HG03558 (cell line): ENCODE results near the gene ACSL1.
"Not testable (repeated sequence)": the region's sequence is repeated elsewhere in the genome, so short reads cannot be mapped to it uniquely, and the experiment has no call there.

ENCODE experiments used
- ATAC-seq: cut with Tn5 transposase; IDR thresholded peaks from one replicate; pipeline ENCODE4 v1.9.1; 2021; ENCODE audit warnings: moderate number of reproducible peaks; ENCODE audit not compliant: unreplicated experiment; ENCODE audit errors: extremely low read depth

ACSL1 gene

DNA sequence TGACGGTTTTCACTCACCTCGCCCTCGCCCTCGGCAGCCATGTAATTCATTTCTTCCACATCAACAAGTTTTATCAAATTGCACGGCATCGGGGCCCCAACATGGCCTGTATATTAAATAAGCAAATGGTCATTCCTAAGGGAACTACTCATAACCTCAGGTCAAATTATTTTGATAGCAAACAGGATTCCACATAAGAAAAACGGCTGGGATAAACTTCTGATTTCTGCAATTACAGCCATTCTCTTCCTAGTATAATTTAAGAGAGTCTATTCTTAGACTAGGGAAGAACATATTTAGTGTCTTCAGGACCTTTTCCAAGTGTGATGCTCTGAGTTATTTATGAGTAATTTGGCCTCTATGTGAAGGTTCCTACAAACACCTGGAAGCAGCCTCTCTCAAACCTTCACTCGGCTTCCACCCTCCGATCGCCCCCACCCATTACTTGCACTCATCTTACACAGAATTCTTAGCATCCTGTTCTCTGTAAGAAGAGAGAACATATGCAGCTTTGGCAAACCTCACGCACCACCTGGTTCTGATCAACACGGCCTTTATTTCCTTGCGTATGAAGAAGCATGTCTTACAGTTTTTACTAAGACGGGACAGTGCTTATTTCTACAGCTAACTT lies 62.5 kb downstream of the ACSL1 start:
- ATAC-seq, result no peak

DNA sequence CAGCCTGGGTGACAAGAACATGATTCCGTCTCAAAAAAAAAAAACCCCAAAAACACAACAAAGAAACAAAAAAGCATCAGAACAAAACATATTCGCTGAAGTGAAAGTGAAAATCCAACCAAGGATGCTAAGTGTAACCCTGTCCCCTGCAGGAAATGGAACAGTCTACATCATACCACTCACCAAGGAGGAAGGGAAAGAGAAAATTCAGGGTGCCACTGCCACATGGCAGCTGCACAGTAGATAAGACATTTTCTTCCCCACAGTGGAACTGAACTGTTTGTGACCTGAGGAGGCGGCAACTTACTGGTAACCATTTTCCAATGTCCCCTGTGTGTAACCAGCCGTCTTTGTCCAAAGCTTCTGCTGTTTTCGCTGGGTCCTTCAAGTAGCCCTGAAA lies 63.7 kb downstream of the ACSL1 start:
- peak; percentile 91 for ATAC-seq

DNA sequence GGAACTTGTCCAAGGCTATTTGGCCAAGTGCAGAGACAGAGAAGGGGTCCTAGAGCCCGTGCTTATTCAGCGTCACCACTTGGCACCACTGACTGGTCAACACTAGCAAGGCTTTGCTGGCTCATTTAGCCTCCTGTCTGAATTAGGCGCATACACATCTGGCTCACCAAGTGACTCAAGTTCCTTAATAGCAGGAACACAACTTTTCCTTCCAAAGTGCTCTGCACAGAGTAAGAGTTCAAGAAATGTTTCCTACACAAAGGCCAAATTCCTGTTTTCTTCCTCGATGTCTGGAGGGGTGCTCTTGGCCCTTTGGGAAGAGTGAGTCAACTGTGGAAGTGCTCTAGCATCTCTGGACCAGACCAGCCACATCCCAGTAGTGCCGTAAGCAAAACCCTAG lies 65.1 kb downstream of the ACSL1 start:
- ATAC-seq, result no peak

DNA sequence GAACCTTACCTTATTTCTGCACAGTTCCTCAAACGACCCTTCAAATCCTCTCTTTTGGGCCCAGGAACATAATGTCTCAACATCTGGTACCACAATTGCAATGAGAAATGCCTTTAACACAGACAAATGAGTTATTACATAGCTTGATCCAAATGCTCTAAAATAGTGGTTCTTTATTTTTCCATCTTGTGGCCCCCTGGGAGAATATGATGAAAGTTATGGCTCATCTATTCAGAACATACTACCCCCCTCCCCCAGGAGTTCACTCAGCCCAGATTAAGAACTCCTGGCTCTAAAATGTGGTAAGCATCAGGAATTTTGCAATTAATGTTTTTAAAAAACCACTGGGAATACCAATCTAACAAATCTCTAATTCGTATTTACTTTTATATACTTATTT lies 68.0 kb downstream of the ACSL1 start:
- no peak for ATAC-seq

DNA sequence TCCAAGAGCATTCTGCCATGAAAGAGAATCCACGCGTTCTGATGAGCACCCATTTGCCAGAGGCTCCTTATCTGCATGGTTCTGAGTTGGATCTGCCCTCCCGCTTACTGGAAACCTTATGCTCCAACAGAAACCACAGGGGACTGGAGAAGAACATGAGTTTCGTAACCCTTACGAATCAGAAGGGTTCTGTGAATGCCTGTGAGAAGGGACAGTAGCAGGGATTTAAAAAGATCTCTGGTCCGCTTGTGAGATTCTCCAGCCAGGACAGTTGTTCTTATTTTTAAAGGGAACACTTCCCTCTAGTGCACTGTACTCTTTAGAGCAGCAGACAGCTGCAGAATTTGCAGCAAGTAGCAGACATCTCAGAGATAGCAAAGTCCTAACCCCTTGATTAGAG lies 69.4 kb downstream of the ACSL1 start:
- ATAC-seq, result no peak

DNA sequence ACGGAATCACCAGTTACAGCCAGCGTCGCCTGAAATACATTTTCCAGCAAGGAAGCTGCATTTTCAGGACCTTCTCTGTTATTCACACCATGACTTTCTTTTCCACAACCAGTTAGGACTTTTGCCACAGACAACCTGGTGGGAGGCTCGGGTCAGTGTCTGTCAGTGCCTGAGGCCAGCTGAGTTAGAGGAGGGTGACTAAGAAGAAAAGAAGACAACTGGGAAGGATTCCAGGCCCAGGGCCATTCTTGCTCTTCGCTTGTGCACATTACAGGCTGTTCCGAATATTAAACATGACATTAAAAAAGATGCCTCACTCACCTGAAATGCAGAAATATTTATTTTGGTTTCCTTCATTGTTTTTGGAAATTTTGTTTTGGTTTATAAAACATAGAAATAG lies 70.5 kb downstream of the ACSL1 start:
- no peak for ATAC-seq

DNA sequence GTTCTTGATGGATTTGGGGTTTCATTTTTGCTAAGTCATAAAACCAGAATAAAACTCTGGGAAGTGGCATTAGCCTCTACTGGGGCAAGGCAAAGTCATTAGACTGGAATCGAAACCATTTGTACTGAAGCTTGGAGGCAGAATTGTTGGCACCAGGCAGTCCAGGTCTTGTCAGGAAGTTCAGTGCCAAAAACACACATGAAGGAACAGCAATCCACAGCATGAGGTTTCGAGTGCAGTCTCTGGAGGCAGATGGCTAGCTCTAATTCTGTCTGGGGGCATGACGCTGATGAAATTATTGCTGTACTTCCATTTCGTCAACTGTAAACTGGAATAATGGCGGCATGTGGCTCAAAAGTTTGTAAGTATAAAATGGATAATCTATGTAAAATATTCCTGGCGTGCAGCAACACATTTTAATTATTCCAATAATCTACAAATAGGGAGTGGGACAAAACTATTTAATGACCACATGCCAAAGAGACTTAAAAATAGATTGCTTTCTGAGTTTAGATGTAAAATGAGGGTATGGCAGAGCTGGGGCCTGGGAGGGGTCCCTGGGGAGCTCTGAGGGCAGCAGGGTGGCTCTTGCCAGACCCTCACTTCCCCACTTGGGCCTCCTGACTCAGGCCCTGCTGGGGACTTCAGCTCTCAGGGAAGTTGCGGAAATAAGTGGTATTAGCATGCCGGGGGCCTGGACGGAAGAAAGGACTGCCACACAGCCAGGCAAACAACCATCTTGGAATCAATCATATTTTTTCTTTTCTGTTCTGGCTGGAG lies 73.1 kb downstream of the ACSL1 start:
- no peak for ATAC-seq

DNA sequence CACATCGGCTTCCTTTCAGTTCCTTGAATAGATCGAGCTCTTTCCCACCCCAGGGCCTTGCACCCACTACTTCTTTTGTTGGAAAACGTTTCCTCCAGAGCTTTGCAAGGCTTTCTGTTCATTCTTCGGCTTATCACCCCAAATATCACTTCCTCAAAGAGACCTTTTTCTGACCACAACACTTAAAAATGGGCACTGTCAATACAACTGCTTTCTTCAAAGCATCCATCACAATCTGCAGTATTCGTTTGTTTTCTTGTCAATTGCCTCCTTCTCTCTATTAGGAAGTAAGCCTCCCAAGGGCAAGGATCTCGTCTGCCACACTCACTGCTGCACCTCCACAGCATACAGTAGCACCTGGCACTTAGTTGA lies 74.2 kb downstream of the ACSL1 start:
- no peak for ATAC-seq

DNA sequence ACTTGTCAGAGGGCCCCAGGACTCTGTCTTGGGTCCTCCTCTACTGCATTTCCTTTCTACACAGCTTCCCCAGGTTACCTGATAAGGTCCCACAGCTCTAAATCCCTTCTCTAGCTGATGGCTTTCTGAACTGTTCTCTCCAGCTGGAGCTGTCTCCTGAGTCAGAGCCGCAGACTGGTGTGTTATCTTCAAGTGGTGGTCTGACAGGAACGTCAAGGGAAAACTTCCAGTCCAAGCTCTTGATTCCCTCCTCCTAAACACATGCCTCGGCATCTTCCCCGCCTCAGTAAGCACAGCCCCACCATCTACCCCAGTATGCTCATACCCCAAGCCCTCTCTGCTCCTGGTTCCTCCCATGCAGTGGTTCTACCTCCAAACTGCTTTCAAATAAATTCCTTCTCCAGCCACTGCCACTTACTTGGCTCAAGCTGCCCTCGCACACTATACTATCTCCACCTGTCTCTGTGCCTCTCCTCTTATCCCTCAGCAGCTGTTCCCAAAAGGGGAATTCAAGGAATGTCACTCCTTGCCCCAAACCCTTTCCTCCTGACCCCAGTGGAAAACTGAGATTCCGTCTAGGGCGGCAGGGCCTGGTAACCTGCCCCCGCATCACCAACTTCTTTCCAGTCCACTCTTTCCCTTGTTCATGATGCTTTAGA lies 74.7 kb downstream of the ACSL1 start:
- no peak for ATAC-seq

DNA sequence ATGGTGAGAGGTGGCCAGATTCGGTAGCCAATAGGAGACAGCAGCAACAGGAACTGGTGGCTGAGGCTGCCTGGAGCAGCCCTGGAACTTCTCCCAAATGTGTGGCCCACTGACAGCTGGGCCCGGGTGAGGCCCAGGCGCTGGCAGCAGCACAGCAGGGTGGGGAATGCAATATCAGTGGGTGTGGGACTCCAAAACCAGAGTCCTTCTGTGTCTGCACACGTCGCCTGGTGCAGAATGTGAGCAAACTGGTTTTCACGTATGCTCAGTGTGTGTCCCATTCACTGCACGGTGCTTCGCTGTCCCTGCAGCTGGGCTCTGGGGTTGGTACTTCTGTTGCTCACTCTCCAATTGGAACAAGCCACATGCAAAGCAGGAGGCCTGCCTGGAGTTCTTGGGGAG lies 77.5 kb downstream of the ACSL1 start:
- ATAC-seq, result no peak

DNA sequence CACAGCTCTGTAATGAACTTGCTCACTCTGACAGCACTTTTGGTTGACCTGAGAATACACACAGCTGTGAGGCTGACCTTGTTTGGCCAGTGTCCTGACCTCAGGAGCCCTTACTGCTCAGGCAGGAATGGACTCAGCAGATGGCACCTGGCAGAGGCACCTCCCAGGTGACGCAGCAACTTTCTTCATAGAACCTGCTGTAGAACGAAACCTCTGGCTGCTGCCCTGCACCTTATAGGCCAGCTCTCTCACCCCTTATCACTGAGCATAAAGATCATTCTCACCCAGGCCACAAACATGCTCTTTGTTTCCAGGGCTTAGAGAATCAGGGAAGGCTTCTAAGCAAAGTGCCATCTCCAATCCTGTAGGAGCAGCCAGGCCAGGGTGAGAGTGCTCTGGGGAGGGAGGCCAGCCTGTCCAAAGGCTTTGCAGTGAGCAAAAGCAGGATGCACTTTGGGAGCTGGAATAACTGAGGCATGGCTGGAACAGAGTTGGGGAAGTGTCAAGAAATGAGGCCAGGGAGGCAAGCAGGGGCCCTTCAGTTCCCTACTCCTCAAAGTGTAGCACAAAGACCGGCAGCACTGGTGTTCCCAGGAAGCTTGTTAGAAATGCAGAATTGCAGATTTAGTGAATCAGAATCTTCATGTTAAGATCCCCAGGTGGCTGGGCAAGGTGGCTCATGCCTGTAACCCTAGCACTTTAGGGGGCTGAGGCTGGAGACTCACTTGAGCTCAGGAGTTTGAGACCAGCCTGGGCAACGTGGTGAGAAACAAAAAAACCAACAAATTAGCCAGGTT lies 78.5 kb downstream of the ACSL1 start:
- no peak for ATAC-seq

DNA sequence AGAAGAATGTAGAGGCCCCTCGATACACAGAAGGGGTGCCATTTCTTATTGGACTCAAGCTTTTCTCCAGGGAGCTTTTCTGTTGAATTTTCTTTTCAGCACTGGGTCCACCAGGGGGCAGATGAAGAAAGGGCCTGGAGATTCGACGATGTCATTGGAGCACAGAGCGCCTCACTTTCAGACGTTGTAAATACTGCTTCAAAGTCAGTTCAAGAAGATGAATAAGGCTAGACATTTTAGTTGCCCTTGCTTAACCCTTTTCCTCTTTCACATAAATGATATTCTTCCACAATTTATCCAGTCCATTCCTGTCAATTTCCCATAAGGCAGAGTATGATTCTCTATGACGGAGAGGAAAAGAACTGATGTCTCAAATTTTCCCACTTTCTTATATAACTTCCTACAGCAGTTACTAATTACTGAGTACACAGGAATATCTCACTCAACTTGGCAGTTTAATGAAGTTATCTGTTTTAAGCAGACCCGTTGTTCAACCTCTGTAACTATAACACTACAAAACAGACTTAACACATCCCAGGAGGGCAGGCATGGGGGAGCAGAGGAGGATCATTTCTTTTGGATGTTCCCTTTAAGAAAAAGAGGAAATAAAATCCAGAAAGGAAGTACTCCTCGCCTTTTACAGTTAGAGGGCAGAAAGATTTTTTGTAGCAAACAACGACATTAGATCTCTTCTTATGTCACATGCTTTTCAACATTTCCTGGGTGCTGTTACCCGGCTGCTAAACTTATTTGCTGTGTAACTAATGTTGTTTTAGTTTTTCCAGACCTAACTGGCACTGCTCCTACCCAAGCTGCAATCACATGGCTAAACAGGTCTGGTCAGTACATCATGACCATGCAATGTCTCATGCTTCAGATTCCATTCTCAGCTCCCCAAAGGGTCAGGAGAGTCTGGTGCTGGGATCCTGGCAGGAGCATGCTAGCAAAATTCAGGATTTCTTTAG lies 79.7 kb downstream of the ACSL1 start:
- no peak for ATAC-seq

DNA sequence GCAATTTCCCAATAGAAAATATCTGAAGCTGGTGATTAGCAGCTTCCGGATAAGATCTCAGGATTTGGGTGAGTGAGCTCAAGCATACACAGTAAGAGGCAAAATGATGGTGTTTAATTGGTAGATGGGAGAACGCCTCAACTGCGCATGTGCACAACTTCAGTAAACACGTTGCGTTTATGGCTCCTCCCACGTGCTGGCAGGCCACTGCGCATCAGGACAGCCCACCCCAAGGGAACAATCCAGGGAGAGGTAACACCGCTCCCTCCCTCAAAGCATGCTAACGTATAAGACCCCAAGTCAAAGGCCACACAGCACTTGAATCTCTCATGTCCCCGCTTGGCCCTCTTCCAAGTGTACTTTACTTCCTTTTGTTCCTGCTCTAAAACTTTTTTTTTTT lies 81.5 kb downstream of the ACSL1 start:
- ATAC-seq, result no peak

DNA sequence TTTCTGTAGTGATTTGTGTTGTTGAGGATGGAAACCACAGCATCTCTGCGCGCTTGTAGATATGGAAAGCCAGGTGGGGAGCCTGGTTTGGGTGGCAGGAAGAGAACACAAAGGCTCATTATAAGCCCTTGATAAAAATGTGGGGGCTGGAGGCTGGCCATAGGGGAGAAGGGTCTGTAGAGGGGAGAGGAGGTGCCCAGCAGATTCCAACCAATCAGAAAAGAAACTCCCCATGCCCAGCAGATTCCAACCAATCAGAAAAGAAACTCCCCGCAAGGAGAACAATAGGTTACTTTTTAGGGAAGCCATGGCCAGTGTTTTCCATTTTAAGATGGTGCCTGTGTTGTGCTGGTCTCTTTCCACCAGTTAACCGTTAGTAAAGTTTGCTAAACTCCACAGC lies 82.1 kb downstream of the ACSL1 start:
- no peak for ATAC-seq

DNA sequence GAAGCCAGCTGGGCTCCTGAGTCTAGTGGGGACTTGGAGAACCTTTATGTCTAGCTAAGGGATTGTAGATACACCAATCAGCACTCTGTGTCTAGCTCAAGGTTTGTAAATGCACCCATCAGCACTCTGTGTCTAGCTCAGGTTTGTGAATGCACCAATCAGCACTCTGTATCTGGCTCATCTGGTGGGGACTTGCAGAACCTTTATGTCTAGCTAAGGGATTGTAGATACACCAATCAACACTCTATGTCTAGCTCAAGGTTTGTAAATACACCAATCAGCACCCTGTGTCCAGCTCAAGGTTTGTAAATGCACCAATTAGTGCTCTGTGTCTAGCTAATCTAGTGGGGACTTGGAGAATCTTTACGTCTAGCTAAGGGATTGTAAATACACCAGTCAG lies 84.1 kb downstream of the ACSL1 start:
- ATAC-seq, result not testable (repeated sequence)

DNA sequence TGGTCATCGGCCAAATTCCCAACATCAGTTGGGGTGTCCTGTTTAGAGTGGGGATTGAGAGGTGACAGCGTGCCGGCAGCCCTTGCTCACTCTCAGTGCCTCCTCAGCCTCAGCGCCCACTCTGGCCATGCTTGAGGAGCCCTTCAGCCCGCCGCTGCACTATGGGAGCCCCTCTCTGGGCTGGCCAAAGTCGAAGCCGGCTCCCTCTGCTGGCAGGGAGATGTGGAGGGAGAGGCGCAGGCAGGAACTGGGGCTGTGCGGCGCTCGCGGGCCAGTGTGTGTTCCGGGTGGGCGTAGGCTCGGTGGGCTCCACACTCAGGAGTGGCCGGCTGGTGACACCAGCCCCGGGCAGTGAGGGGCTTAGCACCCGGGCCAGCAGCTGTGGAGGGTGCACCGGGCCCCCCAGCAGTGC lies 84.8 kb downstream of the ACSL1 start:
- no peak for ATAC-seq

DNA sequence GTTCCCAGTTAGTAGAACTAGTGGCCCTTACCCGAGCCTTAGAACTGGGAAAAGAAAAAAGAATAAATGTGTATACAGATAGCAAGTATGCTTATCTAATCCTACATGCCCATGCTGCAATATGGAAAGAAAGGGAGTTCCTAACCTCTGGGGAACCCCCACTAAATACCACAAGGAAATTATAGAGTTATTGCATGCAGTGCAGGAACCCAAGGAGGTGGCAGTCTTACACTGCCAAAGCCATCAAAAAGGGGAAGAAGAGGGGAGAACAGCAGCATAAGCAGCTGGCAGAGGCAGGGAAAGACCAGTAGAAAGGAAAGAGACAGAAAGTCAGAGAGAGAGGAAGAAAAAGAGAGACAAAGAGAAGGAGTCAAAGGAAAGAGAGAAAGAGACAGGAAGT lies 86.2 kb downstream of the ACSL1 start:
- not testable (repeated sequence) for ATAC-seq

DNA sequence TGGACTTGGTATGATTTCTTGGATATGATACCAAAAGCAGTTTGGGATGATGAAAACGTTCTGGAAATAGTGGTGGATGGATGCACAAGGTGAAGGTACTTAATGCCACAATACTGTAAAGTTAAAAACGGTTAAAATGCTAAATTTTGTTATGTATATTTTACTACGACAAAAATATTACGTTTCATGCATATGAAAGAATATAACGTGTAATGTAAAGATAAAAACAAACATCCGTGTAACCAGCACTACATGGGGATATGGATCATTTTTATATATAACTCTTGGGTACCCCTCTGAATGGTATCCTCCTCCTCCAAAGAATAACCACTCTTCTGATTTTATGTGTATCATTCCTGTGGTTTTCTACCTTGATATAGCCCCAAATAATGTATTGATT lies 91.0 kb downstream of the ACSL1 start:
- ATAC-seq, result no peak

DNA sequence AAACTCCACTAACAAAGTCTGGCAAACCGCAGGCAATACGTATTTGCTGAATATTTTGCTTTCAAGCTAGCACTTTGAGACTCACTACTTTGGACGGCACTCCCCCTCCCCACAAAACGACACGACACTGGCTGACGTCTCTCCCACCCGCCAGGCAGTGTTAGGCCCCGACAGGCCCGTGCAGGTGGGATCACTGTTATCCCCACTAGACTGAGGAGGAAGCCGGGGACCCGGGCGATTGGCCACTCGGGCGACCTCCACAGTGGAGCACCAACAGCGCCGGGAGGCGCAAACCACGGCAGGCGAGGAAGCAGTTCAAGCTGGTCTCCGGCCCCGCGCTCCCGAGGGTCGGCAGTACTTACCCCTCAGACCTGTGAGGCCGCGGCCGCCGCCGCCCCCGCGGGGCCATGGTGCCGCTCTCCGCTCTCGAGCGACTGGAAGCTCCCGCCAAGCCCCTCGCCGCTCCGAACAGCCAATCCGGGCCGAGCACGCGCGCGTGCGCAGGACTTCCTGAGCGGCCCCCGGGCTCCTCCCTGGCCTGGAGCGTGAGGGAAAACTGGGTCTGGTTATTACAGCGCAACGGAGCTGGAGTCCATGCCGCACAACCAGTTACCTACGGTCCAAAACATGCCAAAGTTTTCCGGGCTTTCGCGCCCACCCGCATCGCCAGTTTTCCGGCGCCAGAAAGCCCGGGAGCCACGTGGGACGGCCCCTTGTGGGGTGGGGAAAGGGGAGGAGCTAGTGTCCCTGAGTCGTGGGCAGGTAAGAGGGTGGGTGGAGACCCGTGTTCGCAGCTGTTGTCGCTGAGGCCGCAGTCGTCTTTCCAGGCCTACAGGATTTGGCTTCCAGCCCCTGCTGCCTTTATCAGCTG lies 91.9 kb downstream of the ACSL1 start, which contains the start of gene CENPU:
Gene CENPU, minus strand, starts transcription at position 443 of the 871 bp plus-strand sequence. Its CDS starts 34 bp downstream, at position 409.
- peak; percentile 91 for ATAC-seq
